NCI-H510A (cell line): Measurements from ENCODE around the gene FAM124B.
"Not testable (repeated sequence)": the region's sequence is repeated elsewhere in the genome, so short reads cannot be mapped to it uniquely, and the experiment has no call there.

Experiments
- DNase-seq: peaks from one replicate; lab custom pipeline; 2025; lab: John Stamatoyannopoulos, UW

FAM124B gene

GRCh38 chr2:224412141-224413015 is 10.5 kb upstream of the FAM124B start:
- DNase-seq = no peak

GRCh38 chr2:224410946-224411561 is 9.1 kb upstream of the FAM124B start:
- DNase-seq = no peak

- DNase-seq = no peak
Measured at GRCh38 chr2:224408676-224409075, 6.8 kb upstream of the FAM124B start.

GRCh38 chr2:224407241-224407701 is 5.4 kb upstream of the FAM124B start:
- no peak for DNase-seq

- DNase-seq = no peak
Measured at GRCh38 chr2:224405841-224406370, 4.0 kb upstream of the FAM124B start.

GRCh38 chr2:224405412-224405811 is 3.5 kb upstream of the FAM124B start:
- DNase-seq = no peak

- DNase-seq = no peak
Measured at GRCh38 chr2:224404796-224405195, 2.9 kb upstream of the FAM124B start.

- DNase-seq = no peak
Measured at GRCh38 chr2:224403657-224404056, 1.8 kb upstream of the FAM124B start.

GRCh38 chr2:224400886-224401632 is 848 bp downstream of the FAM124B start:
- no peak for DNase-seq

- DNase-seq = no peak
Measured at GRCh38 chr2:224400174-224400810, 1.6 kb downstream of the FAM124B start.

GRCh38 chr2:224398289-224398688 is 3.6 kb downstream of the FAM124B start:
- DNase-seq = no peak

GRCh38 chr2:224397100-224397499 is 4.8 kb downstream of the FAM124B start:
- DNase-seq = not testable (repeated sequence)

GRCh38 chr2:224395620-224396390 is 6.1 kb downstream of the FAM124B start:
- no peak for DNase-seq

GRCh38 chr2:224393157-224393872 is 8.6 kb downstream of the FAM124B start:
- DNase-seq = no peak

GRCh38 chr2:224392545-224392944 is 9.4 kb downstream of the FAM124B start:
- no peak for DNase-seq

- no peak for DNase-seq
Measured at GRCh38 chr2:224389317-224389716, 12.6 kb downstream of the FAM124B start.

GRCh38 chr2:224386876-224387275 is 15.0 kb downstream of the FAM124B start:
- DNase-seq = no peak

- no peak for DNase-seq
Measured at GRCh38 chr2:224382973-224383555, 18.8 kb downstream of the FAM124B start.

GRCh38 chr2:224382280-224382647 is 19.6 kb downstream of the FAM124B start:
- not testable (repeated sequence) for DNase-seq
